Ascending aorta (tissue), 2 donors: ENCODE results near the gene TTC7B. TPM values are rescaled to one million over a fixed set of nuclear protein-coding genes. Genes with fewer than 3 reads are reported as not detected.

Source experiments
- DNase-seq, 2 donors: peaks; one replicate each; pipeline ENCODE4 v3.0.0-alpha.2; 2019; ENCODE audit warnings: low spot score in 2 of 2
- H3K27ac ChIP-seq, 2 donors: fragments of 200-600 bp; sonication (generic); one replicate each; pipeline ENCODE4 v1.5.1; 2016 to 2017; ENCODE audit warnings: mild to moderate bottlenecking in 1 of 2
- H3K27me3 ChIP-seq: fragments of 200-600 bp; sonication (generic); one replicate; pipeline ENCODE4 v1.5.1; 2017
- H3K36me3 ChIP-seq, 2 donors: fragments of 200-600 bp; sonication (generic); one replicate each; pipeline ENCODE4 v1.5.1; 2016
- H3K4me1 ChIP-seq, 2 donors: fragments of 200-600 bp; sonication (generic); one replicate each; pipeline ENCODE4 v1.5.1; 2016 to 2017; ENCODE audit warnings: mild to moderate bottlenecking in 1 of 2
- H3K4me3 ChIP-seq, 2 donors: fragments of 200-600 bp; sonication (generic); one replicate each; pipeline ENCODE4 v1.5.1; 2016 to 2017; ENCODE audit warnings: mild to moderate bottlenecking in 1 of 2
- H3K9me3 ChIP-seq, 2 donors: fragments of 200-600 bp; sonication (generic); one replicate each; pipeline ENCODE4 v1.5.1; 2016
- CTCF ChIP-seq, 3 experiments: fragments of 200-600 bp in 2 of 3; fragments of 450-650 bp in 1 of 3; sonication (generic) in 2 of 3; IDR thresholded peaks; one replicate each; pipeline ENCODE4 v1.5.1; 2016 to 2019; ENCODE audit warnings: antibody characterized with exemption in 3 of 3, mild to moderate bottlenecking in 1 of 3, moderate library complexity in 1 of 3
- intact Hi-C: fragments of 100-400 bp; cut with DNase I; formaldehyde crosslinking; loops from one replicate; pipeline ENCODE4 v1.15.1; 2023
- total RNA-seq: library from RNA; depleted of rRNA; stranded (reverse); fragments of >200 nt; gene quantifications from one replicate; pipeline ENCODE4 v1.1.0, GENCODE V29; 2016

TTC7B gene
- total RNA-seq, 1 donor from 2014 or later: 18.5 TPM

GRCh38 chr14:90695997-90696660 lies 120.1 kb downstream of the TTC7B start:
- H3K4me3 ChIP-seq: no peak overlapping the region
- peaks cover 12 to 25% of the 10 kb centered on the region in 2 donors for H3K4me1 ChIP-seq
- intact Hi-C loops: loop anchor here (2.0 to 10.0 kb wide), 6 partner anchors 21 to 393 kb away; partner anchors contain the start of gene TTC7B
- no peak for DNase-seq
- no peaks in the 10 kb centered on the region for H3K27me3 ChIP-seq
- H3K27ac ChIP-seq: peak overlapping the region; percentile 76 to 86
- H3K36me3 ChIP-seq: no peaks in the 10 kb centered on the region
- TF ChIP-seq CTCF (IDR thresholded peaks at IDR 0.05): no peak
- H3K9me3 ChIP-seq: no peaks in the 10 kb centered on the region

DNA sequence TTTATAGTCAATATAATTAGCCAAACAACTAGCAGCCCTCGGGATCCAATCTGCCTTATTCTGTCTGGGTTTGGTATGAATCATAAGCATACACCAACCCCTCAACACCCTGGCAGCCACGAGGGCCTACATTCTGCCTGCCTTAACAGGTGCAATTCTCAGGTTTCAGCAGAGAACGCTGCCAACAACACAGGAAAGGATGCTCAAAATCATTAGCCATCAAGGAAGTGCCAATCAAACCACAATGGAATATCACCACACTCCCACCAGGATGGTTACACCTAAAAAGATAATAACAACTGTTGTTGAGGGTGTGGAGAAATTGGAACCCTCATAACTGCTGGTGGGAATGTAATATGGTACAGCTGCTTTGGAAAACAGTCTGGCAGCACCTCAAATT lies 122.8 kb downstream of the TTC7B start:
- Histone ChIP-seq H3K9me3 (no peaks in the 10 kb centered on the region), H3K27ac (no peak overlapping the region), H3K27me3 (no peaks in the 10 kb centered on the region), H3K4me3 (no peak overlapping the region), H3K4me1 (peaks cover 12 to 21% of the 10 kb centered on the region in 2 donors), H3K36me3 (no peaks in the 10 kb centered on the region)
- no peak for DNase-seq
- intact Hi-C loops: loop anchor here (10.0 kb wide), 1 partner anchor 169 kb away; no protein-coding TSS in a partner anchor
- no peak for TF ChIP-seq CTCF (IDR thresholded peaks at IDR 0.05)

DNA sequence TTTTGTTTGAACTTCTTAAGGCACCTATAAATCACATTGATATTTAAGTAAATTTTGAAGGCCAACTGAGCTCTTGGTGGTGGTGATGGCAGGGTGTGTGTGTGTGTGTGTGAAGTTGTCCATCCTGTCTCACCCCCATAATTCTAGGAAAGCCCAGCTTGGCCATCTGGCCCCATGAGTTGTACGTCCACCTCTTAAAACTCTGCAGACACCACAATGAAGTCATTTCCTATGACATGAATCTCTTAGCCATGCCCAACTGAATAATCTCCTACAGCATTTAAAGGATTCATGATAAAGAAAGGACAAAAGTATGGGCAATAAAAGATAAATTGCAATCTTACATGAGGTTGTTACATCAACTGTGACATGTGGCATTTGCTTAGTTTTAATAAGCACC lies 123.4 kb downstream of the TTC7B start:
- TF ChIP-seq CTCF (IDR thresholded peaks at IDR 0.05): no peak
- intact Hi-C loops: loop anchor here (10.0 kb wide), 1 partner anchor 168 kb away; no protein-coding TSS in a partner anchor
- DNase-seq: no peak

DNA sequence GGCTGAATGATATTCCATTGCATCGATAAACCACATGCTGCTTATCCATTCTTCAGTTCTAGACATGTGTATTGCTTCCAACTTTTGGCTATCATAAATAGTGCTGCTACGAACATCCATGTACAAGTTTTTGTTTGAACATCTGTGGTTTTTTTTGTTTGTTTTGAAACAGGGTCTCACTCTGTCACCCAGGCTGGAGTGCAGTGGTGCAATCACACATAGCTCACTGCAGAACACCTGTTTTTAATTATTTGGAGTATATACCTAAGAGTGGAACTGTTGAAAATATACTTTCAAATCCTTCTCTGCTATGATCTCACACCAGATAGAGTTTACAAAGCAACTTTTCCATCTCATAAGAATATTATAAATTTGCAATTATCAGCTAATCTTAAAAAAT lies 124.2 kb downstream of the TTC7B start:
- Histone ChIP-seq H3K4me3 (no peak overlapping the region), H3K4me1 (peaks cover 4 to 10% of the 10 kb centered on the region in 2 donors), H3K36me3 (peaks cover 2 to 9% of the 10 kb centered on the region in 2 donors), H3K27me3 (no peaks in the 10 kb centered on the region), H3K27ac (no peak overlapping the region), H3K9me3 (no peaks in the 10 kb centered on the region)
- intact Hi-C loops: loop anchor here (10.0 kb wide), 1 partner anchor 167 kb away; no protein-coding TSS in a partner anchor
- no peak for TF ChIP-seq CTCF (IDR thresholded peaks at IDR 0.05)
- no peak for DNase-seq

More for the DNA sequence above, 123.4 kb downstream of the TTC7B start:
- no peak overlapping the region for H3K4me3 ChIP-seq
- H3K4me1 ChIP-seq: peaks cover 10 to 17% of the 10 kb centered on the region in 2 donors
- H3K27ac ChIP-seq: no peak overlapping the region
- peaks cover 0 to 3% of the 10 kb centered on the region in 2 donors for H3K36me3 ChIP-seq
- no peaks in the 10 kb centered on the region for H3K9me3 ChIP-seq
- H3K27me3 ChIP-seq: no peaks in the 10 kb centered on the region

DNA sequence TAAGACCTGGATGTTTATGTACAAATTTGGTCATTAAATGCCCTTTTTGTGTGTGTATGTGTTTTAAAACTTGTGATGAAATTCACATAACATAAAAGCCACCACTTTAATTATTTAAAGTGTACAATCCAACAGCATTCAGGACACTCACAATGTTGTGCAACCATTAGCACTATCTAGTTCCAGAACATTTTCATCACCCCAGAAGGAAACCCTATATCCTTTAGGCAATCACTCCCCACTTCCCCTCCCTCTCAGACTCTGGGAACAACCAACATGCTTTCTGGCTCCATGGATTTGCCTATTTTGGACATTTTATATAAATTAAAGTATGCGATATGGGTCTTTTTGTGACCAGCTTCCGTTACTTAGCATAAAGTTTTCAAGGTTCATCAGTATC lies 124.6 kb downstream of the TTC7B start:
- no peaks in the 10 kb centered on the region for H3K27me3 ChIP-seq
- H3K4me3 ChIP-seq: no peak overlapping the region
- DNase-seq: no peak
- no peak for TF ChIP-seq CTCF (IDR thresholded peaks at IDR 0.05)
- peaks cover 4 to 5% of the 10 kb centered on the region in 2 donors for H3K4me1 ChIP-seq
- intact Hi-C loops: loop anchor here (10.0 kb wide), 1 partner anchor 167 kb away; no protein-coding TSS in a partner anchor
- no peaks in the 10 kb centered on the region for H3K9me3 ChIP-seq
- peaks cover 2 to 9% of the 10 kb centered on the region in 2 donors for H3K36me3 ChIP-seq
- H3K27ac ChIP-seq: no peak overlapping the region
